Measurements from ENCODE around the gene ZNF750.

ZNF750 gene

GRCh38 chr17:82839617-82840292 is at the start of gene ZNF750:
ZNF750 (minus strand) TSS chr17:82840022; CDS start chr17:82832454, 7,568 bp downstream.
- in situ Hi-C loops (cut with MboI; ENCODE audit: low sequenced_read_pairs) = no loop called here

- in situ Hi-C loops (cut with MboI; ENCODE audit: low sequenced_read_pairs) = no loop called here
Observed at GRCh38 chr17:82888583-82889495, 49.0 kb upstream of the ZNF750 start.

GRCh38 chr17:82887255-82888164 is 47.7 kb upstream of the ZNF750 start:
- in situ Hi-C loops (cut with MboI; ENCODE audit: low sequenced_read_pairs) = no loop called here

GRCh38 chr17:82884970-82885353 is 45.1 kb upstream of the ZNF750 start:
- in situ Hi-C loops (cut with MboI; ENCODE audit: low sequenced_read_pairs) = no loop called here

GRCh38 chr17:82884341-82884969 is 44.6 kb upstream of the ZNF750 start:
- in situ Hi-C loops (cut with MboI; ENCODE audit: low sequenced_read_pairs) = no loop called here

- in situ Hi-C loops (cut with MboI; ENCODE audit: low sequenced_read_pairs) = no loop called here
Observed at GRCh38 chr17:82883419-82884031, 43.7 kb upstream of the ZNF750 start.

- in situ Hi-C loops (cut with MboI; ENCODE audit: low sequenced_read_pairs) = no loop called here
Observed at GRCh38 chr17:82882715-82883418, 43.0 kb upstream of the ZNF750 start.

- in situ Hi-C loops (cut with MboI; ENCODE audit: low sequenced_read_pairs) = no loop called here
Observed at GRCh38 chr17:82881900-82882714, 42.3 kb upstream of the ZNF750 start.

GRCh38 chr17:82881324-82881823 is 41.6 kb upstream of the ZNF750 start:
- in situ Hi-C loops (cut with MboI; ENCODE audit: low sequenced_read_pairs) = no loop called here

- in situ Hi-C loops (cut with MboI; ENCODE audit: low sequenced_read_pairs) = no loop called here
Observed at GRCh38 chr17:82880620-82881323, 41.0 kb upstream of the ZNF750 start.

- in situ Hi-C loops (cut with MboI; ENCODE audit: low sequenced_read_pairs) = no loop called here
Observed at GRCh38 chr17:82879241-82879640, 39.4 kb upstream of the ZNF750 start.

GRCh38 chr17:82878527-82878926 is 38.7 kb upstream of the ZNF750 start:
- in situ Hi-C loops (cut with MboI; ENCODE audit: low sequenced_read_pairs) = no loop called here

GRCh38 chr17:82876602-82877379 is 37.0 kb upstream of the ZNF750 start:
- in situ Hi-C loops (cut with MboI; ENCODE audit: low sequenced_read_pairs) = no loop called here

- in situ Hi-C loops (cut with MboI; ENCODE audit: low sequenced_read_pairs) = no loop called here
Observed at GRCh38 chr17:82876149-82876548, 36.3 kb upstream of the ZNF750 start.

GRCh38 chr17:82875407-82875856 is 35.6 kb upstream of the ZNF750 start:
- in situ Hi-C loops (cut with MboI; ENCODE audit: low sequenced_read_pairs) = no loop called here

- in situ Hi-C loops (cut with MboI; ENCODE audit: low sequenced_read_pairs) = no loop called here
Observed at GRCh38 chr17:82874011-82874835, 34.4 kb upstream of the ZNF750 start.
